Vagina (tissue), 2 donors: ENCODE measurements around the gene LRRFIP1.

Source experiments
- POLR2AphosphoS5 ChIP-seq, 2 donors: sonication (generic); formaldehyde crosslinking; IDR thresholded peaks; one replicate each; pipeline ENCODE4 v1.9.0; 2017; ENCODE audit warnings: antibody characterized with exemption in 2 of 2, mild to moderate bottlenecking in 2 of 2, low read depth in 1 of 2; ENCODE audit not compliant: insufficient read depth in 1 of 2
- TF ChIP-seq, protein P1 (sequence below), 3 experiments: fragments of 450-650 bp in 2 of 3; fragments of 200-600 bp in 1 of 3; sonication (generic) in 1 of 3; IDR thresholded peaks; one replicate each; pipeline ENCODE4 v1.5.1; 2017 to 2019; ENCODE audit warnings: antibody characterized with exemption in 3 of 3, mild to moderate bottlenecking in 2 of 3, moderate library complexity in 2 of 3

DNA sequence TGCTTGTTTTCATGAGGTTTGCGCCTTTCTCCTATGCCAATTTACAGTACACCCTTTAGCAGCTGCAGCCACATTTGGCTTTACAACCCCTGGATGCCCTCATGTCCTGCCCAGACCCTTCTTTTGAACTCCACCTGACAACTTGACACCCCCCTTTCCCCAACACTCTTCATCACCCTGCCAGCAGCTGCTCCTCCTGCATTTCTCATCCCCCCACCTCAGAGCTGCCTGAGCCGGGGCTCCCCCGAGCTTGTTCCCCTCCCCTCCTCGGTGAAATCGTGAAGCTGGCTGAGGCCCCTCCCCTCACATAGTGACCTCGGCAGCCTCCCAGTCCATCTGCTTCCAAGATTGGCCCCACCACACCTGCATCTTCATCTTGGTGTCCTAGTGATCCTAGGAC lies 40.5 kb downstream of the LRRFIP1 start:
- TF ChIP-seq, protein P1, sequence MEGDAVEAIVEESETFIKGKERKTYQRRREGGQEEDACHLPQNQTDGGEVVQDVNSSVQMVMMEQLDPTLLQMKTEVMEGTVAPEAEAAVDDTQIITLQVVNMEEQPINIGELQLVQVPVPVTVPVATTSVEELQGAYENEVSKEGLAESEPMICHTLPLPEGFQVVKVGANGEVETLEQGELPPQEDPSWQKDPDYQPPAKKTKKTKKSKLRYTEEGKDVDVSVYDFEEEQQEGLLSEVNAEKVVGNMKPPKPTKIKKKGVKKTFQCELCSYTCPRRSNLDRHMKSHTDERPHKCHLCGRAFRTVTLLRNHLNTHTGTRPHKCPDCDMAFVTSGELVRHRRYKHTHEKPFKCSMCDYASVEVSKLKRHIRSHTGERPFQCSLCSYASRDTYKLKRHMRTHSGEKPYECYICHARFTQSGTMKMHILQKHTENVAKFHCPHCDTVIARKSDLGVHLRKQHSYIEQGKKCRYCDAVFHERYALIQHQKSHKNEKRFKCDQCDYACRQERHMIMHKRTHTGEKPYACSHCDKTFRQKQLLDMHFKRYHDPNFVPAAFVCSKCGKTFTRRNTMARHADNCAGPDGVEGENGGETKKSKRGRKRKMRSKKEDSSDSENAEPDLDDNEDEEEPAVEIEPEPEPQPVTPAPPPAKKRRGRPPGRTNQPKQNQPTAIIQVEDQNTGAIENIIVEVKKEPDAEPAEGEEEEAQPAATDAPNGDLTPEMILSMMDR (IDR thresholded peaks at IDR 0.05), result no peak
- TF ChIP-seq POLR2AphosphoS5 (IDR thresholded peaks at IDR 0.05; ENCODE audit: insufficient read depth in 1 of 2, low read depth in 1 of 2), result no peak
